Liver (tissue), 3 donors: Measurements from ENCODE around the gene GSTT4.

Experiments
- ATF3 ChIP-seq: IDR thresholded peaks from 2 replicates; pipeline ENCODE4 v1.6.1; 2016; ENCODE audit warnings: antibody characterized with exemption
- CTCF ChIP-seq: fragments of 150-350 bp; IDR thresholded peaks from 2 replicates; pipeline ENCODE4 v1.5.1; 2017; ENCODE audit warnings: improper control_type of control experiment, low read depth, low read length; ENCODE audit not compliant: missing input control
- EGR1 ChIP-seq, 2 donors: IDR thresholded peaks; 2 replicates each; pipeline ENCODE4 v1.6.1; 2016 to 2018; ENCODE audit warnings: antibody characterized with exemption in 2 of 2, low read depth in 2 of 2
- GABPA ChIP-seq, 2 donors: IDR thresholded peaks in 1 of 2; conservative IDR thresholded peaks in 1 of 2; 2 replicates each; pipeline ENCODE4 v1.6.1; 2016; ENCODE audit warnings: antibody characterized with exemption in 2 of 2, mild to moderate bottlenecking in 1 of 2, moderate library complexity in 1 of 2
- MAX ChIP-seq: IDR thresholded peaks from 2 replicates; pipeline ENCODE4 v1.6.1; 2016; ENCODE audit warnings: antibody characterized with exemption
- REST ChIP-seq: IDR thresholded peaks from 2 replicates; pipeline ENCODE4 v1.6.1; 2016; ENCODE audit warnings: antibody characterized with exemption, mild to moderate bottlenecking
- SP1 ChIP-seq: IDR thresholded peaks from 2 replicates; pipeline ENCODE4 v1.6.1; 2018; ENCODE audit warnings: antibody characterized with exemption, mild to moderate bottlenecking
- donor health status: healthy.
- donor health status: healthy.

GRCh38 chr22:24035296-24035695, 30.0 kb upstream of the GSTT4 start:
- no peak for TF ChIP-seq CTCF
- TF ChIP-seq SP1: no peak
- no peak for TF ChIP-seq MAX
- no peak for TF ChIP-seq EGR1 (IDR thresholded peaks at IDR 0.05; ENCODE audit: low read depth in 2 of 2)
- no peak for TF ChIP-seq GABPA (IDR thresholded peaks at IDR 0.05 in 1 of 2, conservative IDR thresholded peaks at IDR 0.05 in 1 of 2)
- no peak for TF ChIP-seq ATF3
- TF ChIP-seq REST: no peak
